HTR-8/SVneo (cell line): ENCODE measurements around the gene KCNK3.
A peak's percentile ranks its signal among the peaks of the same experiment; 100 is the strongest.
"Not testable (repeated sequence)": the region's sequence is repeated elsewhere in the genome, so short reads cannot be mapped to it uniquely, and the experiment has no call there.

ENCODE experiments used
- DNase-seq: peaks from one replicate; pipeline ENCODE4 v3.0.0; 2011; ENCODE audit warnings: low spot score, mixed read lengths; ENCODE audit not compliant: insufficient read length
- FAIRE-seq: peaks from 2 replicates; lab custom pipeline; 2011; peaks lifted over from hg19 to GRCh38; lab: Jason Lieb, UNC

The KCNK3 gene

DNA sequence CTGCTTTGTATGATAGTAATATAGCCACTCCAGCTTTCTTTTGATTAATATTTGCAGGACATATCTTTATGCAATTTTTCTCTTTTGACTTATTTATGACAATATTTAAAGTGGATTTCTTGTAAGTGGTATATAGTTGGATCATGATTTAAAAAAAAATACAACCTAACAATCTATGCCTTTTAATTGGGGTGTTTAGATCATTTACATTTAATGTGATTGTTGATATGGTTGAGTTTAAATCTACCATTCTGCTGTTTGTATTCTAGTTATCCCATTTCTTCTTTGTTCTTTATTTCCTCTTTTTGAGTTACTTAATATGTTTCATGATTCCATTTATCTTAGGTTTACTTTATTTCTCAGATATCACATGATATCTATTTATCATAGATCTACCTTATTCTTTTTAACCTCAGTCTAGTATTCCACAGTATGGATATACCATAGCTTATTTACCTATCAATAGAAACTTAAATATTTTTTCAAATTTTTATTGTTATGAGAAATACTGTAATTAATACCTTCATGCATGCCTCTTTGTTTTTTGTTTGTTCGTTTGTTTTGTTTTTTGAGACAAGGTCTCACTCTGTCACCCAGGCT lies 32.1 kb upstream of the KCNK3 start:
- DNase-seq (no peak), FAIRE-seq (no peak)

- not testable (repeated sequence) for FAIRE-seq, DNase-seq
Measured at GRCh38 chr2:26665296-26665695, 27.2 kb upstream of the KCNK3 start.

DNA sequence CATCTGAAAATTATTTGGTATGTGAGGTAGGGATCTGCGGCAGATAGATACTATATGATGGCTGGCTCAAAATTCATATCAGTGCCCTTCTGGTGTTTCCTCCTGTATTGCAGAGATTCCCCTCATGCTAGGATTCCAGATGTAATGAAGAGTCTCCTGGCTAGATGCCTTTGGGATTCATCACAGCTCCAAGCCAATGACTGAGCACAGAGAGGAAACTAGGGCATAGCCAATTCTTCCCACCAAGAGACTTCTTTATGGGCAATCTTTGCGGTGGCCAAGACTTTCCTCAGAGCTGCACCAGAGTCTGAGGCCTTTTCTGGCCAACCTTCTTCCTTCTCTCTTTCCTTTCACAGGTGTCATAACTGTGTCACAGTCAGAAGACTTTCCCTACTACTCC lies 25.9 kb upstream of the KCNK3 start:
- DNase-seq (no peak), FAIRE-seq (no peak)

DNA sequence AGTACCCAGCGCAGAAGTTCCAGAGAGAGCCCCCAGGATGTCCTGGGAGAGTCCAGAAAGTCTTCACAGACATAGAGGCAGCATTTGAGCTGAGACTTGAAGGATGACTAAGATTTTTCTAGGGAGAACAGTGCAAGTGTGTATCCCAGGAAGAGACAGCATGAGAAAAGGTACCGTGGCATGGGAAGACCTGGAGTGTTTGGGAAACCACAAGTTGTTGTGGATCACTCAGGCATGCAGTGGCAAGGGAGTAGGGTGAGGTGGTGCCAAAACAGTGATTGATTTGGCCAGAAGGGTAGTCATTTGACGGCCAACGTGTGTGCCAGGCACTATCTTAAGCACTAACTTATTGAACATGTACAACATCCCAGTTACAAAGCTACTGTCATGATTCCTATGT lies 24.5 kb upstream of the KCNK3 start:
- DNase-seq (no peak), FAIRE-seq (no peak)

DNA sequence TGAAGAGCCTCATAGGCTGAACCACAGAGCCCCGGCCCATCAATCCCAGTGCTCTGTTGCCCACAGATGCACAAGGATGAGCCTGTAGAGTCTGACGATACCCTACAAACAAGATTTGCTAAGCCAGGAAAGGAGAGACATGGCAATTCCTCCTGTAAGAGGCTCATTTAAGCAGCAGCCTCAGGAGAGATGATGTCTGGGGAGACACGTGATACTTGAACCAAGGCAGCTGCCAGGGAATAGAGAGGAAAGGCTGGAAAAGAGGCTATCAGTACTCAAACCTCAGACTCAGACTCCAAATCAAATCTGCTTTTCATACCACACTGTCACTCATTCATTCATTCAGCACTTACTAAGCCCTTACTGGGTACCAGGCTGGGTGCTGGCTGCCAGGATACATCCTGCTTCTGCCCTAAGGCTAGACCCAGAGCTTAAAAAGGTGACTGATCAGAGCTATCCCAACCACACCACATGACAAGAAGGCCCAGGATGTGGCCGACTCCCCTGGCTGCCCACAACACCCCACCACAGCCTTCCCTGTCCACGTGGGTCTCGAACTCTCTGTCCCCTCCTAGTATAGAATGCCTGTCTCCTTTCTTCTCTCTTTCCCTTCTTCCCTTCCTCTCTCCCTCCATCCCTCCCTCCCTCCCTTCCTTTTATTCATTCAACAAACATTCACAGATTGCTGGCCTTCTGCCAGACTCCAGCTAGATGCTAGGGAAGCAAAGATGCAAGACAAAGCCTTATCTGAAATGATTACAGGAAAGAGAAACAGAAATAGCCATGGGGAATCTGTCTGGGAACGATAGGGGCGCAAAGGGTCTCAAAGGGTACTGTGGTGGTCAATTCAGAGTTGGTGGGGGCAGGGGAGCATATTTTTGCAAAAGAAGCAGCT lies 23.4 kb upstream of the KCNK3 start:
- FAIRE-seq (no peak), DNase-seq (no peak)

- FAIRE-seq (no peak), DNase-seq (peak; percentile 41)
Measured at GRCh38 chr2:26670171-26670570, 22.4 kb upstream of the KCNK3 start.

- FAIRE-seq: no peak
Measured at GRCh38 chr2:26670931-26671460, 21.5 kb upstream of the KCNK3 start.

DNA sequence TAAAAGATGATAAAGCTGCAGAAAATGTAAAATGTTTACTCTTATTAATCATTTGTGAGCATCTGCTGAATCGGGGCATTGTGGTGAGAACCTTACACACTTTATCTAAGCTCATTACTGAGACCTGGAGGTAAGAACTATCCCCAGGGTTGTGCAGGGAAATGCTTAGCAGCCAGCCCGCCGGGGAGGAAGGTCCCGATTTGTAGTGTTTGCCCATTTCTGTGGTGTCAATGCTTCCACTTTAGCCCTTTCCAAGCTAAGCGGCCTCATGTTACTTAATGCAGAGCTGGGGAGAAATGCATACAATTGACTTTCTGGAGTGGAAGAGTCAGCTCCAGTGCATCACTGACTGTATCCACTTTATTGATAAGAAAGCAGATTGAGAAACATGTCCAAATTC lies 20.8 kb upstream of the KCNK3 start:
- FAIRE-seq (no peak), DNase-seq (no peak)

More at GRCh38 chr2:26670931-26671460, 21.5 kb upstream of the KCNK3 start:
- no peak for DNase-seq

GRCh38 chr2:26672112-26672817 lies 20.3 kb upstream of the KCNK3 start:
- FAIRE-seq (no peak), DNase-seq (no peak)

GRCh38 chr2:26672818-26673393 lies 19.6 kb upstream of the KCNK3 start:
- FAIRE-seq (peak; percentile 78), DNase-seq (no peak)

GRCh38 chr2:26674002-26674751 lies 18.3 kb upstream of the KCNK3 start:
- DNase-seq (no peak), FAIRE-seq (no peak)

- FAIRE-seq (no peak), DNase-seq (no peak)
Measured at GRCh38 chr2:26674771-26675170, 17.8 kb upstream of the KCNK3 start.

DNA sequence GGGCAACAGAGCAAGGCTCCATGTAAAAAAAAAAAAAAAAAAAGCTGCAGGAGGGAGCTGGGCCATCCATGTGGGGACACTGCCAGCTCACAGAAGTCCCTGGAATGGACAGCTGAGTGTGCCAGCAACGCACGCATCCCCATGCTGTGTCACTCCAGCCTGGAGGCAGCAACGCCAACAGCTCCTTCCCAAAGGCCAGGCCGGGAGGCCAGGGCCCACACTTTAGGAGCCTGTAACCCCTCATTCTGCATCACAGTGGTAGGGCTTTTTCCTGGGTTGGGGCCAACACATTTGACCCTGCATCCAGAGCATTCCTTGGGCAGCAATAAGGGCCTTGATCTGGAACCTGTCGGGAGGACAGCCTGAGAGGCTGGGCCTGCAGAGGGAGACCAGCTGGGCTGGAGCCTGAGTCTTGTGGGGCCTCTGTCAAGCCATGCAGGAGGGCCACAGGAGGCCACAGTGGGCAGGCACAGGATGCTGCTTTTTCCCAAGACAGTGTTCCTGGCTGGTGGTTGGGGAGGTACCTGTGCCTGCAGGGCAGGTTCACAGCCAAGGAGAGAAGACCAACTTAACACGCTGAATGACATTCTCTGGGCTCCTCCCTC lies 16.8 kb upstream of the KCNK3 start:
- no peak for FAIRE-seq

GRCh38 chr2:26678035-26678434 lies 14.5 kb upstream of the KCNK3 start:
- peak; percentile 40 for FAIRE-seq
- DNase-seq: no peak

More for the DNA sequence above, 16.8 kb upstream of the KCNK3 start:
- DNase-seq: no peak

- peak; percentile 16 for FAIRE-seq
- DNase-seq: no peak
Measured at GRCh38 chr2:26679867-26680266, 12.7 kb upstream of the KCNK3 start.

GRCh38 chr2:26681656-26682055 lies 10.9 kb upstream of the KCNK3 start:
- FAIRE-seq (no peak), DNase-seq (no peak)

- FAIRE-seq (no peak), DNase-seq (peak; percentile 32)
Measured at GRCh38 chr2:26682155-26682554, 10.4 kb upstream of the KCNK3 start.

DNA sequence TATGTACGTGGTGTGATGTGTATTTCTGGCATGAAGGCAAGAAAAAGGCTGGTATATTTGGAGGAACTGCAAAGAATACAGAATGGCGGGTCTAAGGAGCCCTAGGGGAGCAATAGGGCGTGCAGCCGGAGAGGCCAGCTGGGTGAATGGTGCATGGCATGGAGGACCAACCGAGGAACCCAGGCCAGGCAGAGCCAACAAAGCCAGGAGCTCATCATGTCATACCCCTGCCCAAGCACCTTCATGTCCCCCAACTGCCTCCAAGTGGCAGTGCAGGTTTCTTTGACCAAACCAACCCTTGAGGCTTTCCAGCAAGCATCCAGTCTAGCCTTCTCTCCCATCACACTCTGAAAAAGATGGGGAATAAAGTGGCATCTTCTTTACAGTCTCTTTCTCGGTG lies 8.9 kb upstream of the KCNK3 start:
- DNase-seq: no peak
- FAIRE-seq: no peak

- FAIRE-seq: no peak
- DNase-seq: no peak
Measured at GRCh38 chr2:26685341-26685740, 7.2 kb upstream of the KCNK3 start.
